Keratinocyte (primary cell): ENCODE data around the gene ID2. TPM values are rescaled to one million over a fixed set of nuclear protein-coding genes. Genes with fewer than 3 reads are reported as not detected.
A peak's percentile ranks its signal among the peaks of the same experiment; 100 is the strongest.

ENCODE experiments used
- DNase-seq: peaks from one replicate; pipeline ENCODE4 v3.0.0-alpha.2; 2011; ENCODE audit warnings: low read depth, missing footprints, low spot score
- FAIRE-seq: peaks from 2 replicates; lab custom pipeline; 2011; peaks lifted over from hg19 to GRCh38; lab: Jason Lieb, UNC
- H2AFZ ChIP-seq: 2 replicates; pipeline ENCODE4 v1.6.0; 2012; ENCODE audit warnings: low read length, control low read depth, inconsistent platforms; ENCODE audit not compliant: control insufficient read depth
- H3K27ac ChIP-seq: 2 replicates; pipeline ENCODE4 v1.5.1; 2011; ENCODE audit warnings: low read length; ENCODE audit not compliant: control insufficient read depth, insufficient read depth
- H3K27me3 ChIP-seq: 3 replicates; pipeline ENCODE4 v1.6.0; 2011; ENCODE audit warnings: low read length; ENCODE audit not compliant: control insufficient read depth, insufficient read depth; ENCODE audit errors: extremely low read depth
- H3K36me3 ChIP-seq, 2 experiments: 2 replicates in 1 of 2; 3 replicates in 1 of 2; pipeline ENCODE4 v1.5.1; 2011; ENCODE audit warnings: low read length in 2 of 2, mild to moderate bottlenecking in 1 of 2; ENCODE audit not compliant: control insufficient read depth in 2 of 2, insufficient read depth in 2 of 2; ENCODE audit errors: extremely low read depth in 1 of 2
- H3K4me1 ChIP-seq: 3 replicates; pipeline ENCODE4 v1.5.1; 2011; ENCODE audit warnings: low read length; ENCODE audit not compliant: control insufficient read depth, insufficient read depth; ENCODE audit errors: extremely low read depth
- H3K4me2 ChIP-seq: 3 replicates; pipeline ENCODE4 v1.6.0; 2011; ENCODE audit warnings: low read depth, low read length; ENCODE audit not compliant: control insufficient read depth, insufficient read depth; ENCODE audit errors: extremely low read depth
- H3K4me3 ChIP-seq, 3 experiments: fragments of 200-600 bp in 1 of 3; sonication (generic) in 1 of 3; 2 replicates in 2 of 3; 3 replicates in 1 of 3; pipeline ENCODE4 v1.5.1; 2011 to 2016; ENCODE audit warnings: low read length in 3 of 3, mild to moderate bottlenecking in 3 of 3, control low read depth in 2 of 3, inconsistent platforms in 1 of 3, low read depth in 1 of 3, mixed read lengths in 1 of 3, mixed run types in 1 of 3, moderate library complexity in 1 of 3; ENCODE audit not compliant: control insufficient read depth in 2 of 3, insufficient read depth in 2 of 3; ENCODE audit errors: extremely low read depth in 1 of 3
- H3K79me2 ChIP-seq: 2 replicates; pipeline ENCODE4 v1.6.0; 2012; ENCODE audit warnings: low read length; ENCODE audit not compliant: control insufficient read depth, insufficient read depth
- H3K9ac ChIP-seq: 3 replicates; pipeline ENCODE4 v1.6.0; 2011; ENCODE audit warnings: low read length; ENCODE audit not compliant: control insufficient read depth, insufficient read depth; ENCODE audit errors: extremely low read depth
- H3K9me1 ChIP-seq: 3 replicates; pipeline ENCODE4 v1.6.0; 2011; ENCODE audit warnings: low read length; ENCODE audit not compliant: control insufficient read depth, insufficient read depth; ENCODE audit errors: extremely low read depth
- H3K9me3 ChIP-seq: 2 replicates; pipeline ENCODE4 v1.5.1; 2012; ENCODE audit warnings: low read depth, low read length; ENCODE audit not compliant: control insufficient read depth
- H4K20me1 ChIP-seq: 3 replicates; pipeline ENCODE4 v1.6.0; 2011; ENCODE audit warnings: low read length; ENCODE audit not compliant: control insufficient read depth, insufficient read depth; ENCODE audit errors: extremely low read depth
- CTCF ChIP-seq, 3 experiments: IDR thresholded peaks in 1 of 3; conservative IDR thresholded peaks in 1 of 3; optimal IDR thresholded peaks in 1 of 3; 2 replicates in 2 of 3; 3 replicates in 1 of 3; pipeline versions ENCODE3 to v1.5.1; 2011; ENCODE audit warnings: low read length in 3 of 3, mild to moderate bottlenecking in 3 of 3, moderate library complexity in 2 of 3, control low read depth in 1 of 3, inconsistent platforms in 1 of 3; ENCODE audit not compliant: insufficient read depth in 2 of 3; ENCODE audit errors: extremely low read depth in 1 of 3
- EZH2 ChIP-seq: IDR thresholded peaks from one replicate; pipeline ENCODE4 v1.6.1; 2012; ENCODE audit warnings: inconsistent platforms, mild to moderate bottlenecking, low read length, moderate library complexity
- dilution Hi-C: fragments of 300-500 bp; cut with MboI; formaldehyde crosslinking; loops from one replicate; pipeline ENCODE4 v1.7.0; 2020; ENCODE audit warnings: low sequenced_read_pairs; ENCODE audit not compliant: extremely low pct_ligation_motif_present
- polyA plus RNA-seq, 5 experiments: library from polyadenylated mRNA; depleted of rRNA in 3 of 5; stranded (reverse) in 3 of 5; stranded (forward) in 1 of 5; unstranded in 1 of 5; fragments of >200 nt; gene quantifications; 1 replicate in 1 of 5; 2 replicates in 3 of 5; 3 replicates in 1 of 5; pipeline versions ENCODE4 v1.2.1 to v1.2.3, GENCODE V29; 2011 to 2012; ENCODE audit warnings: missing spikeins in 2 of 5, low read depth in 1 of 5, low replicate concordance in 1 of 5

Gene ID2
- polyA plus RNA-seq, 1 donor (not counting 4 experiments of a cell fraction or from before 2014, with no cell fraction given): 6.3 TPM

- DNase-seq (no peak), FAIRE-seq (no peak)
- H3K4me3 ChIP-seq: no peak overlapping the region
- no peaks in the 10 kb centered on the region for H3K9me1 ChIP-seq
- H3K79me2 ChIP-seq: no peaks in the 10 kb centered on the region
- dilution Hi-C loops: no loop called here
- H3K9me3 ChIP-seq: no peaks in the 10 kb centered on the region
- no peak overlapping the region for H2AFZ ChIP-seq
- no peak overlapping the region for H3K27ac ChIP-seq
- no peaks in the 10 kb centered on the region for H4K20me1 ChIP-seq
- no peaks in the 10 kb centered on the region for H3K27me3 ChIP-seq
- H3K36me3 ChIP-seq: no peaks in the 10 kb centered on the region
- no peak overlapping the region for H3K4me2 ChIP-seq
- no peak overlapping the region for H3K9ac ChIP-seq
- H3K4me1 ChIP-seq: peaks cover 10% of the 10 kb centered on the region
- TF ChIP-seq EZH2: no peak
- TF ChIP-seq CTCF (optimal IDR thresholded peaks at IDR 0.05 in 1 of 3, IDR thresholded peaks at IDR 0.05 in 1 of 3, conservative IDR thresholded peaks at IDR 0.05 in 1 of 3; ENCODE audit: extremely low read depth in 1 of 3, insufficient read depth in 2 of 3, low read length in 3 of 3): no peak
These were observed 10.1 kb downstream of the ID2 start for GRCh38 chr2:8691859-8692437.

GRCh38 chr2:8692783-8693156 lies 10.9 kb downstream of the ID2 start:
- Histone ChIP-seq H3K9ac (peak overlapping the region; percentile 13), H3K36me3 (no peaks in the 10 kb centered on the region), H3K4me1 (peaks cover 10% of the 10 kb centered on the region), H3K4me2 (peak overlapping the region; percentile 97), H3K9me1 (no peaks in the 10 kb centered on the region), H3K4me3 (peak overlapping the region in 2 of 3 experiments; percentile 63 to 68), H4K20me1 (no peaks in the 10 kb centered on the region), H3K9me3 (no peaks in the 10 kb centered on the region), H3K27ac (no peak overlapping the region), H2AFZ (peak overlapping the region; percentile 91), H3K27me3 (no peaks in the 10 kb centered on the region), H3K79me2 (no peaks in the 10 kb centered on the region)
- TF ChIP-seq CTCF (optimal IDR thresholded peaks at IDR 0.05 in 1 of 3, IDR thresholded peaks at IDR 0.05 in 1 of 3, conservative IDR thresholded peaks at IDR 0.05 in 1 of 3; ENCODE audit: extremely low read depth in 1 of 3, insufficient read depth in 2 of 3, low read length in 3 of 3) (no peak), EZH2 (no peak)
- dilution Hi-C loops: no loop called here
- FAIRE-seq (peak; percentile 41), DNase-seq (no peak)
